ENCODE measurements around the gene N4BP2.
"Not testable (repeated sequence)": the region's sequence is repeated elsewhere in the genome, so short reads cannot be mapped to it uniquely, and the experiment has no call there.

N4BP2 gene

GRCh38 chr4:40056716-40057585 is at the start of gene N4BP2:
Gene N4BP2, plus strand, starts transcription at chr4:40056850. Its CDS starts 40,491 bp downstream, at chr4:40097341.
- FAIRE-seq, result no peak

GRCh38 chr4:40016007-40016406 is 40.6 kb upstream of the N4BP2 start:
- no peak for FAIRE-seq

- FAIRE-seq, result no peak
These were observed 36.4 kb upstream of the N4BP2 start for GRCh38 chr4:40020221-40020620.

GRCh38 chr4:40021116-40021515 is 35.5 kb upstream of the N4BP2 start:
- not testable (repeated sequence) for FAIRE-seq

GRCh38 chr4:40024049-40024448 is 32.6 kb upstream of the N4BP2 start:
- not testable (repeated sequence) for FAIRE-seq

GRCh38 chr4:40032785-40033184 is 23.9 kb upstream of the N4BP2 start:
- no peak for FAIRE-seq

GRCh38 chr4:40033613-40034012 is 23.0 kb upstream of the N4BP2 start:
- no peak for FAIRE-seq

GRCh38 chr4:40038977-40039376 is 17.7 kb upstream of the N4BP2 start:
- FAIRE-seq, result no peak

- FAIRE-seq, result no peak
These were observed 15.7 kb upstream of the N4BP2 start for GRCh38 chr4:40040908-40041307.

GRCh38 chr4:40043786-40044185 is 12.9 kb upstream of the N4BP2 start:
- no peak for FAIRE-seq

- FAIRE-seq, result peak; percentile 92
These were observed 10.2 kb upstream of the N4BP2 start for GRCh38 chr4:40046311-40046980.

- no peak for FAIRE-seq
These were observed 3.5 kb upstream of the N4BP2 start for GRCh38 chr4:40053161-40053560.

GRCh38 chr4:40055511-40055862 is 1.2 kb upstream of the N4BP2 start:
- FAIRE-seq, result no peak

- FAIRE-seq, result no peak
These were observed 561 bp upstream of the N4BP2 start for GRCh38 chr4:40055863-40056715.

GRCh38 chr4:40057586-40058091 is 989 bp downstream of the N4BP2 start:
- FAIRE-seq, result peak; percentile 95

GRCh38 chr4:40058121-40058520 is 1.5 kb downstream of the N4BP2 start:
- no peak for FAIRE-seq

GRCh38 chr4:40058854-40059253 is 2.2 kb downstream of the N4BP2 start:
- no peak for FAIRE-seq

- FAIRE-seq, result no peak
These were observed 2.7 kb downstream of the N4BP2 start for GRCh38 chr4:40059362-40059761.

GRCh38 chr4:40065010-40065409 is 8.4 kb downstream of the N4BP2 start:
- no peak for FAIRE-seq

- no peak for FAIRE-seq
These were observed 10.0 kb downstream of the N4BP2 start for GRCh38 chr4:40066651-40067050.

GRCh38 chr4:40070387-40070786 is 13.7 kb downstream of the N4BP2 start:
- no peak for FAIRE-seq

- no peak for FAIRE-seq
These were observed 29.8 kb downstream of the N4BP2 start for GRCh38 chr4:40086421-40086820.

- FAIRE-seq, result no peak
These were observed 31.2 kb downstream of the N4BP2 start for GRCh38 chr4:40087799-40088366.
